B cell (primary cell): ENCODE results near the gene DPP10. TPM values are rescaled to one million over a fixed set of nuclear protein-coding genes. Genes with fewer than 3 reads are reported as not detected.

ENCODE experiments used
- ATAC-seq: fragments of 200-7000 bp; cut with Tn5 transposase; one replicate; pipeline ENCODE4 v1.10.0; 2021; ENCODE audit warnings: low read depth, mild to moderate bottlenecking, moderate number of reproducible peaks, moderate library complexity
- CTCF ChIA-PET: fragments of 350-600 bp; sonication (Branson Sonifier 250); formaldehyde crosslinking; loops from one replicate; lab custom pipeline; 2021; ENCODE audit warnings: antibody characterized with exemption, inconsistent platforms; lab: Charles Lee
- POLR2A ChIA-PET: fragments of 350-600 bp; sonication (Branson Sonifier 250); formaldehyde crosslinking; loops from one replicate; lab custom pipeline; 2021; ENCODE audit warnings: antibody characterized with exemption; lab: Charles Lee
- DNase-seq: peaks from one replicate; pipeline ENCODE4 v3.0.0; 2013
- H2AFZ ChIP-seq: 2 replicates; pipeline ENCODE4 v1.6.1; 2012; ENCODE audit warnings: mild to moderate bottlenecking, low read depth, low read length; ENCODE audit not compliant: insufficient read depth, poor library complexity, severe bottlenecking
- H3K27ac ChIP-seq, 2 donors: 1 replicate in 1 of 2; 2 replicates in 1 of 2; pipeline ENCODE4 v1.5.1; 2012 to 2013; ENCODE audit warnings: low read length in 2 of 2, mild to moderate bottlenecking in 2 of 2, moderate library complexity in 1 of 2
- H3K27me3 ChIP-seq, 4 experiments: fragments of 200-600 bp in 1 of 4; sonication (generic) in 1 of 4; replicated peaks in 1 of 4; 1 replicate in 2 of 4; 2 replicates in 2 of 4; pipeline versions ENCODE4 v1.6.1 to v1.7.0; 2013 to 2016; ENCODE audit warnings: low read length in 3 of 4, mild to moderate bottlenecking in 2 of 4, mixed read lengths in 1 of 4, moderate library complexity in 1 of 4; ENCODE audit not compliant: insufficient read depth in 4 of 4, control insufficient read depth in 3 of 4; ENCODE audit errors: control extremely low read depth in 1 of 4
- H3K36me3 ChIP-seq, 2 experiments: replicated peaks in 1 of 2; 1 replicate in 1 of 2; 2 replicates in 1 of 2; pipeline versions ENCODE4 v1.6.1 to v1.7.1; 2013; ENCODE audit warnings: low read length in 1 of 2; ENCODE audit not compliant: insufficient read depth in 2 of 2, control insufficient read depth in 1 of 2; ENCODE audit errors: control extremely low read depth in 1 of 2, extremely low read depth in 1 of 2
- H3K4me1 ChIP-seq, 2 donors: fragments of 200-600 bp in 1 of 2; sonication (generic) in 1 of 2; 1 replicate in 1 of 2; 2 replicates in 1 of 2; pipeline versions ENCODE4 v1.5.1 to v1.6.1; 2013 to 2017; ENCODE audit warnings: low read length in 2 of 2; ENCODE audit not compliant: control insufficient read depth in 2 of 2, insufficient read depth in 2 of 2
- H3K4me2 ChIP-seq: replicated peaks from 2 replicates; pipeline ENCODE3; 2012; ENCODE audit warnings: mild to moderate bottlenecking, low read depth, low read length; ENCODE audit not compliant: poor library complexity, severe bottlenecking
- H3K4me3 ChIP-seq, 5 experiments: fragments of 200-600 bp in 1 of 5; sonication (generic) in 1 of 5; 1 replicate in 3 of 5; 2 replicates in 2 of 5; pipeline versions ENCODE4 v1.5.1 to v1.7.0; 2011 to 2016; ENCODE audit warnings: low read length in 4 of 5, mild to moderate bottlenecking in 4 of 5, low read depth in 2 of 5, control low read depth in 1 of 5, moderate library complexity in 1 of 5; ENCODE audit not compliant: insufficient read depth in 1 of 5; ENCODE audit errors: control extremely low read depth in 1 of 5, extremely low read depth in 1 of 5
- H3K79me2 ChIP-seq: fragments of 200-600 bp; sonication (generic); one replicate; pipeline ENCODE4 v1.6.0; 2016; ENCODE audit warnings: low read length; ENCODE audit not compliant: control insufficient read depth, insufficient read depth
- H3K9ac ChIP-seq: fragments of 200-600 bp; sonication (generic); 2 replicates; pipeline ENCODE4 v1.6.1; 2017; ENCODE audit warnings: mild to moderate bottlenecking, low read length, moderate library complexity
- H3K9me3 ChIP-seq, 3 donors: one replicate each; pipeline versions ENCODE4 v1.6.1 to v1.7.1; 2013; ENCODE audit warnings: low read length in 2 of 3; ENCODE audit not compliant: control insufficient read depth in 2 of 3, insufficient read depth in 1 of 3; ENCODE audit errors: control extremely low read depth in 1 of 3
- H4K20me1 ChIP-seq: 2 replicates; pipeline ENCODE4 v1.6.0; 2012; ENCODE audit warnings: mild to moderate bottlenecking, low read length; ENCODE audit not compliant: insufficient read depth, control insufficient read depth, poor library complexity, severe bottlenecking
- H3K27ac Mint-ChIP-seq: one replicate; pipeline ENCODE4 v1.8.0; 2021; ENCODE audit warnings: mixed read lengths
- H3K27me3 Mint-ChIP-seq: one replicate; pipeline ENCODE4 v1.8.0; 2021; ENCODE audit warnings: mixed read lengths
- H3K4me1 Mint-ChIP-seq: one replicate; pipeline ENCODE4 v1.8.0; 2021; ENCODE audit warnings: mixed read lengths
- H3K4me3 Mint-ChIP-seq: one replicate; pipeline ENCODE4 v1.8.0; 2021; ENCODE audit warnings: mixed read lengths
- H3K9me3 Mint-ChIP-seq: one replicate; pipeline ENCODE4 v1.8.0; 2022; ENCODE audit warnings: mixed read lengths; ENCODE audit not compliant: insufficient read depth
- EZH2 ChIP-seq: IDR thresholded peaks from 2 replicates; pipeline ENCODE4 v1.6.1; 2012; ENCODE audit warnings: borderline replicate concordance, low read depth, mild to moderate bottlenecking, moderate library complexity, low read length; ENCODE audit not compliant: insufficient read depth, poor library complexity, severe bottlenecking
- WGBS: methylation state at CpG from one replicate; pipeline ENCODE4 v1.1.5; 2013; ENCODE audit warnings: missing lambda C conversion rate; ENCODE audit not compliant: insufficient coverage; 5-methylcytosine and 5-hydroxymethylcytosine counted together
- intact Hi-C: fragments of 100-400 bp; cut with micrococcal nuclease; formaldehyde crosslinking; loops from one replicate; pipeline ENCODE4 v1.10.0; 2022
- polyA plus RNA-seq: library from polyadenylated mRNA; depleted of rRNA; stranded (reverse); fragments of >200 nt; gene quantifications from 2 replicates; pipeline ENCODE4 v1.2.3, GENCODE V29; 2012
- total RNA-seq, 2 donors: library from RNA; stranded (reverse); fragments of 120-200 nt in 1 of 2; gene quantifications; 1 replicate in 1 of 2; 2 replicates in 1 of 2; pipeline versions ENCODE4 v1.2.3 to v1.2.4, GENCODE V29; 2013 to 2022
- TF ChIP-seq, protein P1 (sequence below): fragments of 200-600 bp; IDR thresholded peaks from one replicate; pipeline ENCODE4 v1.8.0; 2022; ENCODE audit warnings: antibody characterized with exemption, mild to moderate bottlenecking

Gene DPP10
- total and polyA plus RNA-seq, 2 donors (not counting 1 experiment from before 2014, with no cell fraction given) = not detected

GRCh38 chr2:114714313-114714712 lies 271.9 kb downstream of the DPP10 start:
- H3K79me2 ChIP-seq = no peaks in the 10 kb centered on the region
- no peak for ATAC-seq
- no peaks in the 10 kb centered on the region for H3K27me3 ChIP-seq
- no peak overlapping the region for H3K27ac Mint-ChIP-seq
- no peak for DNase-seq
- H2AFZ ChIP-seq = no peak overlapping the region
- TF ChIP-seq, protein P1, sequence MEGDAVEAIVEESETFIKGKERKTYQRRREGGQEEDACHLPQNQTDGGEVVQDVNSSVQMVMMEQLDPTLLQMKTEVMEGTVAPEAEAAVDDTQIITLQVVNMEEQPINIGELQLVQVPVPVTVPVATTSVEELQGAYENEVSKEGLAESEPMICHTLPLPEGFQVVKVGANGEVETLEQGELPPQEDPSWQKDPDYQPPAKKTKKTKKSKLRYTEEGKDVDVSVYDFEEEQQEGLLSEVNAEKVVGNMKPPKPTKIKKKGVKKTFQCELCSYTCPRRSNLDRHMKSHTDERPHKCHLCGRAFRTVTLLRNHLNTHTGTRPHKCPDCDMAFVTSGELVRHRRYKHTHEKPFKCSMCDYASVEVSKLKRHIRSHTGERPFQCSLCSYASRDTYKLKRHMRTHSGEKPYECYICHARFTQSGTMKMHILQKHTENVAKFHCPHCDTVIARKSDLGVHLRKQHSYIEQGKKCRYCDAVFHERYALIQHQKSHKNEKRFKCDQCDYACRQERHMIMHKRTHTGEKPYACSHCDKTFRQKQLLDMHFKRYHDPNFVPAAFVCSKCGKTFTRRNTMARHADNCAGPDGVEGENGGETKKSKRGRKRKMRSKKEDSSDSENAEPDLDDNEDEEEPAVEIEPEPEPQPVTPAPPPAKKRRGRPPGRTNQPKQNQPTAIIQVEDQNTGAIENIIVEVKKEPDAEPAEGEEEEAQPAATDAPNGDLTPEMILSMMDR = no peak
- no peak for TF ChIP-seq EZH2
- no peaks in the 10 kb centered on the region for H3K4me1 Mint-ChIP-seq
- H3K4me3 ChIP-seq = no peak overlapping the region
- no CpG with 5 or more reads among the region's 1 CpG for WGBS
- no peak overlapping the region for H3K27ac ChIP-seq
- H3K9me3 ChIP-seq = no peaks in the 10 kb centered on the region
- no peak overlapping the region for H3K9ac ChIP-seq
- no peak overlapping the region for H3K4me2 ChIP-seq
- ChIA-PET POLR2A (no interaction called here), CTCF (no interaction called here)
- H4K20me1 ChIP-seq = no peaks in the 10 kb centered on the region
- no peaks in the 10 kb centered on the region for H3K9me3 Mint-ChIP-seq
- no peak overlapping the region for H3K4me3 Mint-ChIP-seq
- no peaks in the 10 kb centered on the region for H3K36me3 ChIP-seq
- intact Hi-C loops = no loop called here
- H3K4me1 ChIP-seq = no peaks in the 10 kb centered on the region
- no peaks in the 10 kb centered on the region for H3K27me3 Mint-ChIP-seq

GRCh38 chr2:114717049-114717448 lies 274.6 kb downstream of the DPP10 start:
- intact Hi-C loops = no loop called here
- TF ChIP-seq, protein P1 = no peak
- TF ChIP-seq EZH2 = no peak

More at GRCh38 chr2:114717049-114717448, 274.6 kb downstream of the DPP10 start:
- Histone ChIP-seq H3K4me1 (no peaks in the 10 kb centered on the region), H3K9me3 (no peaks in the 10 kb centered on the region), H3K4me2 (no peak overlapping the region), H3K79me2 (no peaks in the 10 kb centered on the region), H3K36me3 (no peaks in the 10 kb centered on the region), H4K20me1 (no peaks in the 10 kb centered on the region), H3K27ac (no peak overlapping the region), H3K4me3 (no peak overlapping the region), H3K27me3 (no peaks in the 10 kb centered on the region), H2AFZ (no peak overlapping the region), H3K9ac (no peak overlapping the region)
- ChIA-PET POLR2A (no interaction called here), CTCF (no interaction called here)
- no CpG with 5 or more reads among the region's 4 CpGs for WGBS
- no peak overlapping the region for H3K27ac Mint-ChIP-seq
- DNase-seq (no peak), ATAC-seq (no peak)
- H3K4me1 Mint-ChIP-seq = no peaks in the 10 kb centered on the region
- no peak overlapping the region for H3K4me3 Mint-ChIP-seq
- no peaks in the 10 kb centered on the region for H3K9me3 Mint-ChIP-seq
- H3K27me3 Mint-ChIP-seq = no peaks in the 10 kb centered on the region
